ENCODE data around the gene NRTN.

Gene NRTN

DNA sequence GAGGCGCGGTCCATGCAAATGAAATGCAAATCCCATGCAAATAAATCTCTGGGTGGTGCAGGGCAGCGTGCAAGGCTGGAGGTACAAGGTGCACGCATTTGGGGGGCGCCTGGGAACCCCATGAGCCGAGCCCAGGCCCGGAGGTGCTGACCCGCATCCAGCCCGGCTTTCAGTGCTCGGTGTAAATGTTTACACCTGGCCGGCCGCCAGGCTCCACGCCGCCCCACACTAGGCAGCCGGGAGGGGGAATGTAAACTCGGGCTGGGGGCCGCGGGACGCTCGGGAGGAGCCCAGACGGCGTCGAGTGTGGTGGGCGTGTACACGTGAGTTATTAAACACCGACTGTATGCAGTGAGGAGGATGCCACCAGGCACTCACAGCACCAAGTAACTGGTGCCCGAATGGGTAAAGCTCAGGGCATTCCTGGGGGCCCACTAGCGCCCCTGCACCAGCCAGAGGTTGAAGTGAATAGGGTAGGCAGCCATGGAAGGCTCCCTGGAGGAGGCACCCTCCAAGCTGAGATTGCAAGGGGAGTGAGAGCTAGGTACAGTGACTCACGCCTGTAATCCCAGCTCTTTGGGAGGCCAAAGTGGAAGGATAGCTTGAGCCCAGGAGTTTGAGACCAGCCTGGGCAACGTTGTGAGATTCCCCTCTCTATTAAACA, 17.4 kb downstream of the NRTN start:
- DNase-seq (ENCODE audit: low spot score), result no peak
- TF ChIP-seq, protein P1, sequence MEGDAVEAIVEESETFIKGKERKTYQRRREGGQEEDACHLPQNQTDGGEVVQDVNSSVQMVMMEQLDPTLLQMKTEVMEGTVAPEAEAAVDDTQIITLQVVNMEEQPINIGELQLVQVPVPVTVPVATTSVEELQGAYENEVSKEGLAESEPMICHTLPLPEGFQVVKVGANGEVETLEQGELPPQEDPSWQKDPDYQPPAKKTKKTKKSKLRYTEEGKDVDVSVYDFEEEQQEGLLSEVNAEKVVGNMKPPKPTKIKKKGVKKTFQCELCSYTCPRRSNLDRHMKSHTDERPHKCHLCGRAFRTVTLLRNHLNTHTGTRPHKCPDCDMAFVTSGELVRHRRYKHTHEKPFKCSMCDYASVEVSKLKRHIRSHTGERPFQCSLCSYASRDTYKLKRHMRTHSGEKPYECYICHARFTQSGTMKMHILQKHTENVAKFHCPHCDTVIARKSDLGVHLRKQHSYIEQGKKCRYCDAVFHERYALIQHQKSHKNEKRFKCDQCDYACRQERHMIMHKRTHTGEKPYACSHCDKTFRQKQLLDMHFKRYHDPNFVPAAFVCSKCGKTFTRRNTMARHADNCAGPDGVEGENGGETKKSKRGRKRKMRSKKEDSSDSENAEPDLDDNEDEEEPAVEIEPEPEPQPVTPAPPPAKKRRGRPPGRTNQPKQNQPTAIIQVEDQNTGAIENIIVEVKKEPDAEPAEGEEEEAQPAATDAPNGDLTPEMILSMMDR (IDR thresholded peaks at IDR 0.05; ENCODE audit: extremely low read depth, insufficient read depth, missing control alignments), result no peak
- in situ Hi-C loops (cut with MboI; ENCODE audit: low pct_unique_long_range_greater_than_20kb, low sequenced_read_pairs, unreplicated experiment), result loop anchor here (25.0 kb wide), 1 partner anchor 190 kb away; no protein-coding TSS in a partner anchor

DNA sequence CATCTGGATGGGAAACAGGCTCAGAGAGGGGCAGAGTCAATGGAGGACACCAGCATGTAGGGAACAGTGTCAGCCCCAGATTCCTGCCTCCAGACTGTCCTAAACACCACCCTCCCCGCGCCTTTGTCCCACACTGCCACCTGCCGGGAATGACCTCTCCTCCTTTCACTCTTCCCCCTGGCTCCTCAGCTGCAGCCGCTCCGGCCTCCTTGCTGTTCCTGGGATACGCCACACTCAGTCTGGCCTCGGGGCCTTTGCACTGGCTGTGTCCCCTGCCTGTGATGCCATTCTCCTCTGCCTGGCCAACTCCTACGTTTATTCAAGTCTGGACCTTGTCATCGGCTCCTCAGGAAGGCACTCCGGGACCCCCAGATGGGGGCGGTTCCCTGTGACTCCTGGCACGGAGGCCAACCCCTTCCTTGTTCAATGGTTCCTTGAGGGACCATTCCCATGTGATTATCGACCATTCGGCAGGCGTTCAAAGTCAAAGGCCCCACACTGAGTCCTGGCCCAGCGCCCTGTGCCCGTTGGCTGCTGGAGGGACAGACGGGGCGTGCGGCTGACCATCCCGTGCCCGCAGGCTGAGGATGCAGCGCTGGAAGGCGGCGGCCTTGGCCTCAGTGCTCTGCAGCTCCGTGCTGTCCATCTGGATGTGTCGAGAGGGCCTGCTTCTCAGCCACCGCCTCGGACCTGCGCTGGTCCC, 18.9 kb downstream of the NRTN start:
- no peak for DNase-seq (ENCODE audit: low spot score)
- in situ Hi-C loops (cut with MboI; ENCODE audit: low pct_unique_long_range_greater_than_20kb, low sequenced_read_pairs, unreplicated experiment), result loop anchor here (25.0 kb wide), 1 partner anchor 189 kb away; no protein-coding TSS in a partner anchor
- TF ChIP-seq, protein P1 (IDR thresholded peaks at IDR 0.05; ENCODE audit: extremely low read depth, insufficient read depth, missing control alignments), result no peak

DNA sequence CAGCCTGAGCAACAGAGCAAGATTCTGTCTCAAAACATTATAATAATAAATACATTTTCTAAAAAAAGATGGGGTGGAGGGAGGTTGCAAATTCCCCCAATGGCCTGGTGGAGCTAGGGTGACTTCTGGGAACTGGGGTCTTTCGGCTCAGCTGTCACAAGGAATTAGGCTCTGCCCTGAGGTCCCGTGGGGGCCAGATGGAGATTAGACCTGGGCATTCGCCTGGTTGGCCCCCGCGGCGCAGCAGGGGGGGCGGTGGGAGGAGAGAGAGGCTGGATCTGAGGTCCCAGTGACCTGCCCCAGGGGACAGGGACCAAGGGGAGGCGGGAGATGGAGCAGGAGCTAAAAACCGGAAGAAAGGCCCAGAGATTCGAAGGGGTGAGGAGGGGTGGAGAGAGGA, 19.9 kb downstream of the NRTN start:
- in situ Hi-C loops (cut with MboI; ENCODE audit: low pct_unique_long_range_greater_than_20kb, low sequenced_read_pairs, unreplicated experiment), result loop anchor here (25.0 kb wide), 1 partner anchor 188 kb away; no protein-coding TSS in a partner anchor
- TF ChIP-seq, protein P1 (IDR thresholded peaks at IDR 0.05; ENCODE audit: extremely low read depth, insufficient read depth, missing control alignments), result no peak
- DNase-seq (ENCODE audit: low spot score), result no peak

DNA sequence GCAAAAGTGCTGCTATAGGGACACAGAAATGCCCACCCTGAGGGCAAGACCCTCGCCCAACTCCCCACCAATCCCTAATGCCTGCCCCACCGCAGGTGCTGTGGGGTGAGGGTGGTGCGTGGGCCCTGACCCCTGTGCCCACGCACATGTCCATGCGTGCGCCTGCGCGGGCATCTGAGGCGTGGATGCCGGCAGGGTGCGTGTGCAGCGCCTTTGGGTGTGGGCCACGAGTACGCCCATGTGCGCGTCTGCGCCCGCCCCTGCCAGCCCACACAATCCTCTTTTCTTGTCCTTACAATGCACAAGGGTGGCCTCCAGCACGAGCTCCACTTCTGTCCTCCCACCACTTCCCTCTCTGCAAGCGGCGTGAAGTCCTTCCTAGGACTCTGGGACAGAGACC, 20.3 kb downstream of the NRTN start:
- DNase-seq (ENCODE audit: low spot score), result no peak
- in situ Hi-C loops (cut with MboI; ENCODE audit: low pct_unique_long_range_greater_than_20kb, low sequenced_read_pairs, unreplicated experiment), result no loop called here
- TF ChIP-seq, protein P1 (IDR thresholded peaks at IDR 0.05; ENCODE audit: extremely low read depth, insufficient read depth, missing control alignments), result no peak

DNA sequence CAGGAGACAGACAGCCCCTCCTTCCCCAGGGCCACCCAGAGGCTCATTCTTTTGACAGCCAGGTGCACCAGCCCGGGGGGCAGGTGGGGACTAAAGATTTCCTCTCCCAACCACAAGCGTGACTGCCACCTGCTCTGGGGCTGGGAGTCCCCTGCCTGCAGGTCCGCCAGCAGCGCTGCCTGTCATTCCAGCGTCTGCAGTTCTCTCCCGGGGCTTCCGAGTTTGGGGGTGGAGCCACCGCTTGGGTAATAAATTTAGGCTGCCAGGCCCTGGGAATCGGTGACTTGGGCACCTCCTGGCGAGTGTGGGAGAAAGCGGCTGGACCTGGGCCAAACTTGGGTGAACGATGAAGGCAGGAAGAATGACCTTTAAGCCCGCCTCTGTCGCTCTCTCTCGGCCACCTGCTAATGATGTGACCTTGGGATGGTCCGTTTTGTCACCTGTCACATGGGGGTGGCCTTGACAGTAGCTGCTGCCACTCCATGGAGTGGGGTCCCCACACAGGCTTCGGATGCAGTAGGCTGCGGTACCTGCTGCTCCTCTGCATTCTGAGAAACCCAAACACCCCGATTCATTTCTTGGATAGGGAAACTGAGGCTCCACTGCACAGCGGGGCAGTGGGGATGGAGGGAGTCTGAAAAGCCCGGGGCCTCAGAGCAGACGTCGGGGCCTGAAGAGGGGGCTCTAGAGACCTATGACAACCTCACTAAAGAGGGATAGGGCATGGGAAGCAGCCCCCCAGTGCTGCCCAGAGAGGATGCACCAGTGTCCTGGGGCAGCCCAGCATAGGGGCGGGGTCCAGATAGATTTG, 21.9 kb downstream of the NRTN start:
- DNase-seq (ENCODE audit: low spot score), result peak; percentile 54

More for the DNA sequence above, 21.9 kb downstream of the NRTN start:
- TF ChIP-seq, protein P1 (IDR thresholded peaks at IDR 0.05; ENCODE audit: extremely low read depth, insufficient read depth, missing control alignments), result no peak
- in situ Hi-C loops (cut with MboI; ENCODE audit: low pct_unique_long_range_greater_than_20kb, low sequenced_read_pairs, unreplicated experiment), result no loop called here

Measured in GM13977 (cell line).